ENCODE measurements around the gene PCDHB5. TPM values are rescaled to one million over a fixed set of nuclear protein-coding genes. Genes with fewer than 3 reads are reported as not detected.
"Not testable (repeated sequence)": the region's sequence is repeated elsewhere in the genome, so short reads cannot be mapped to it uniquely, and the experiment has no call there.

The PCDHB5 gene
- total RNA-seq, 1 donor from 2014 or later = 11.4 TPM

GRCh38 chr5:141180313-141180712, 45.3 kb downstream of the PCDHB5 start:
- Mint-ChIP-seq H3K9me3 (ENCODE audit: low read depth) (peaks cover 37% of the 10 kb centered on the region), H3K4me3 (ENCODE audit: unreplicated experiment) (no peak overlapping the region), H3K4me1 (ENCODE audit: low read depth) (no peaks in the 10 kb centered on the region), H3K36me3 (ENCODE audit: low read depth) (peaks cover 24% of the 10 kb centered on the region), H3K27me3 (ENCODE audit: low read depth) (no peaks in the 10 kb centered on the region), H3K27ac (ENCODE audit: unreplicated experiment) (no peak overlapping the region)
- no peak for DNase-seq (ENCODE audit: low spot score)
- TF ChIP-seq CTCF (IDR thresholded peaks at IDR 0.05) = no peak

- Mint-ChIP-seq H3K4me1 (ENCODE audit: low read depth) (no peaks in the 10 kb centered on the region), H3K9me3 (ENCODE audit: low read depth) (peaks cover 48% of the 10 kb centered on the region), H3K27ac (ENCODE audit: unreplicated experiment) (peak within 1 kb of the TSS; percentile 79), H3K27me3 (ENCODE audit: low read depth) (no peaks in the 10 kb centered on the region), H3K4me3 (ENCODE audit: unreplicated experiment) (peak within 1 kb of the TSS; percentile 73), H3K36me3 (ENCODE audit: low read depth) (peaks cover 33% of the 10 kb centered on the region)
- no peak for DNase-seq (ENCODE audit: low spot score)
- TF ChIP-seq CTCF (IDR thresholded peaks at IDR 0.05) = peak; percentile 77
Observed at GRCh38 chr5:141182248-141182647, 47.2 kb downstream of the PCDHB5 start, which contains the start of gene PCDHB16. Gene PCDHB16 (plus strand): TSS chr5:141182387. CDS start chr5:141182560, 173 bp downstream.

DNA sequence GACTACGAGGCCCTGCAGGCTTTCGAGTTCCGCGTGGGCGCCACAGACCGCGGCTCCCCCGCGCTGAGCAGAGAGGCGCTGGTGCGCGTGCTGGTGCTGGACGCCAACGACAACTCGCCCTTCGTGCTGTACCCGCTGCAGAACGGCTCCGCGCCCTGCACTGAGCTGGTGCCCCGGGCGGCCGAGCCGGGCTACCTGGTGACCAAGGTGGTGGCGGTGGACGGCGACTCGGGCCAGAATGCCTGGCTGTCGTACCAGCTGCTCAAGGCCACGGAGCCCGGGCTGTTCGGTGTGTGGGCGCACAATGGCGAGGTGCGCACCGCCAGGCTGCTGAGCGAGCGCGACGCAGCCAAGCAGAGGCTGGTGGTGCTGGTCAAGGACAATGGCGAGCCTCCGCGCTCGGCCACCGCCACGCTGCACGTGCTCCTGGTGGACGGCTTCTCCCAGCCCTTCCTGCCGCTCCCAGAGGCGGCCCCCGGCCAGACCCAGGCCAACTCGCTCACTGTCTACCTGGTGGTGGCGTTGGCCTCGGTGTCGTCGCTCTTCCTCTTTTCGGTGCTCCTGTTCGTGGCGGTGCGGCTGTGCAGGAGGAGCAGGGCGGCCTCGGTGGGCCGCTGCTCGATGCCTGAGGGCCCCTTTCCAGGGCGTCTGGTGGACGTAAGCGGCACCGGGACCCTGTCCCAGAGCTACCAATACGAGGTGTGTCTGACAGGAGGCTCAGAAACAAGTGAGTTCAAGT, 49.3 kb downstream of the PCDHB5 start:
- peaks cover 58% of the 10 kb centered on the region for H3K9me3 Mint-ChIP-seq (ENCODE audit: low read depth)
- not testable (repeated sequence) for H3K4me1 Mint-ChIP-seq (ENCODE audit: low read depth); H3K27me3 Mint-ChIP-seq (ENCODE audit: low read depth); DNase-seq (ENCODE audit: low spot score); H3K4me3 Mint-ChIP-seq (ENCODE audit: unreplicated experiment); H3K27ac Mint-ChIP-seq (ENCODE audit: unreplicated experiment)
- H3K36me3 Mint-ChIP-seq (ENCODE audit: low read depth) = peaks cover 40% of the 10 kb centered on the region

DNA sequence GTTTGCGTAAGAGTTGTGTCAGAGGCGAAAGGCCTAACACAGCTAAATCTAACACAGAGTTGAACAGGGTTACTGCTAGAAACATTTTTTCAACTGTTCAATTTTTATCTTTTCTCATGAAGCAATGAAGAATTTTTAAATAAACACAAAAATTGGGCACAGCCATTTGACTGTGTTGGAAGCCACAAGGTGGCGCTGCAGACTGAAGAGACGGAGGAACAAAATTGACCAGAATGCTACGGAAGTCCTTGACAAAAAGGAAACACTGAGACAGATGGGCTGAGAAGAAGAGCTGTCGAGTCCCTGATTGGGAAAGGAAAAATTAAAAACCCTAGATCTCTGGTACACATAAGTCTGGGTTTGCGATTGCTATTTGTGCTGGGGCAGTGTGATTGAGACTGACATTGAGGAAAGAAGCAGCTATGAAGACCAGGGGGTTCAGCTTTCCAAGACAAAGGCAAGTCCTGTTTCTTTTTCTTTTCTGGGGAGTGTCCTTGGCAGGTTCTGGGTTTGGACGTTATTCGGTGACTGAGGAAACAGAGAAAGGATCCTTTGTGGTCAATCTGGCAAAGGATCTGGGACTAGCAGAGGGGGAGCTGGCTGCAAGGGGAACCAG, 52.0 kb downstream of the PCDHB5 start, which contains the start of gene PCDHB9:
TSS of gene PCDHB9 (plus strand) at position 265 of the 616 bp plus-strand sequence. CDS start at position 423, 158 bp downstream.
- Mint-ChIP-seq H3K9me3 (ENCODE audit: low read depth) (peaks cover 53% of the 10 kb centered on the region), H3K27ac (ENCODE audit: unreplicated experiment) (no peak within 1 kb of the TSS), H3K36me3 (ENCODE audit: low read depth) (peaks cover 43% of the 10 kb centered on the region)

More for the DNA sequence above, 52.0 kb downstream of the PCDHB5 start, which contains the start of gene PCDHB9:
- TF ChIP-seq CTCF (IDR thresholded peaks at IDR 0.05) = peak; percentile 60
- Mint-ChIP-seq H3K27me3 (ENCODE audit: low read depth) (no peaks in the 10 kb centered on the region), H3K4me1 (ENCODE audit: low read depth) (no peaks in the 10 kb centered on the region), H3K4me3 (ENCODE audit: unreplicated experiment) (peak within 1 kb of the TSS; percentile 44)
- no peak for DNase-seq (ENCODE audit: low spot score)

Other genes with a start within 250 kb of the PCDHB5 start
- gene PCDHAC1, start 208.9 kb upstream of the PCDHB5 start, total RNA-seq = 5.8 to 7.2 TPM (median 7.1 TPM) in 3 replicates
- 4.9 to 7.1 TPM (median 6.7 TPM) in 3 replicates for gene PCDHAC2, start 168.7 kb upstream of the PCDHB5 start, total RNA-seq
- gene PCDHB1, start 83.8 kb upstream of the PCDHB5 start, total RNA-seq = 0.05 TPM in 1 of 3 replicates, not detected in the others
- 60.5 to 90.1 TPM (median 64.5 TPM) in 3 replicates for gene PCDHB2, start 40.6 kb upstream of the PCDHB5 start, total RNA-seq
- gene PCDHB3, start 34.7 kb upstream of the PCDHB5 start, total RNA-seq = 5.6 to 12.1 TPM (median 5.6 TPM) in 3 replicates
- gene PCDHB4, start 13.4 kb upstream of the PCDHB5 start, total RNA-seq = 2.0 to 5.4 TPM (median 2.0 TPM) in 3 replicates
- 1.2 to 3.1 TPM (median 1.2 TPM) in 3 replicates for gene PCDHB6, start 14.9 kb downstream of the PCDHB5 start, total RNA-seq
- 1.1 to 2.5 TPM (median 1.2 TPM) in 3 replicates for gene PCDHB7, start 37.4 kb downstream of the PCDHB5 start, total RNA-seq
- gene PCDHB8, start 42.6 kb downstream of the PCDHB5 start, total RNA-seq = 1.1 to 3.1 TPM (median 1.7 TPM) in 3 replicates
- gene PCDHB16, start 47.2 kb downstream of the PCDHB5 start, total RNA-seq = 4.3 to 6.1 TPM (median 5.9 TPM) in 3 replicates
- gene PCDHB9, start 52.0 kb downstream of the PCDHB5 start, total RNA-seq = 3.1 to 4.8 TPM (median 3.7 TPM) in 3 replicates
- gene PCDHB10, start 57.1 kb downstream of the PCDHB5 start, total RNA-seq = 3.8 to 5.3 TPM (median 4.3 TPM) in 3 replicates
- gene PCDHB11, start 64.4 kb downstream of the PCDHB5 start, total RNA-seq = 0.90 to 2.4 TPM (median 1.3 TPM) in 3 replicates
- gene PCDHB12, start 73.5 kb downstream of the PCDHB5 start, total RNA-seq = 1.5 to 2.4 TPM (median 1.7 TPM) in 3 replicates
- 2.4 to 2.9 TPM (median 2.9 TPM) in 3 replicates for gene PCDHB13, start 78.7 kb downstream of the PCDHB5 start, total RNA-seq
- 2.7 to 4.9 TPM (median 4.0 TPM) in 3 replicates for gene PCDHB14, start 88.1 kb downstream of the PCDHB5 start, total RNA-seq
- gene PCDHB15, start 110.2 kb downstream of the PCDHB5 start, total RNA-seq = 1.7 to 4.3 TPM (median 1.9 TPM) in 3 replicates
- 0.15 to 0.48 TPM (median 0.41 TPM) in 3 replicates for gene SLC25A2, start 168.8 kb downstream of the PCDHB5 start, total RNA-seq
- gene TAF7, start 185.6 kb downstream of the PCDHB5 start, total RNA-seq = 66.4 to 73.3 TPM (median 69.7 TPM) in 3 replicates
- 0.10 to 0.23 TPM (median 0.15 TPM) in 3 replicates for gene PCDHGA1, start 195.3 kb downstream of the PCDHB5 start, total RNA-seq
- 0.19 to 0.30 TPM (median 0.23 TPM) in 3 replicates for gene PCDHGA2, start 203.6 kb downstream of the PCDHB5 start, total RNA-seq
- gene PCDHGA3, start 208.6 kb downstream of the PCDHB5 start, total RNA-seq = 0.12 to 0.51 TPM (median 0.28 TPM) in 3 replicates
- gene PCDHGB1, start 214.9 kb downstream of the PCDHB5 start, total RNA-seq = 2.4 to 2.7 TPM (median 2.7 TPM) in 3 replicates
- gene PCDHGA4, start 219.8 kb downstream of the PCDHB5 start, total RNA-seq = 0.72 to 1.4 TPM (median 0.94 TPM) in 3 replicates
- 0.95 to 1.8 TPM (median 1.0 TPM) in 3 replicates for gene PCDHGB2, start 224.8 kb downstream of the PCDHB5 start, total RNA-seq
- gene PCDHGA5, start 229.0 kb downstream of the PCDHB5 start, total RNA-seq = 0.15 to 0.48 TPM (median 0.27 TPM) in 3 replicates
- gene PCDHGB3, start 235.0 kb downstream of the PCDHB5 start, total RNA-seq = 0.21 to 0.36 TPM (median 0.30 TPM) in 3 replicates
- gene PCDHGA6, start 238.7 kb downstream of the PCDHB5 start, total RNA-seq = 0.38 to 0.65 TPM (median 0.45 TPM) in 3 replicates
- 0.17 to 0.31 TPM (median 0.28 TPM) in 3 replicates for gene PCDHGA7, start 247.5 kb downstream of the PCDHB5 start, total RNA-seq

Data from chondrocyte (in vitro differentiated cells).